Activated T-cell treated with anti-CD3 and anti-CD28 coated beads, Interleukin-2, amount 50 U/mL, for 1 hour (primary cell): ENCODE measurements around the gene CFAP61.
"Not testable (repeated sequence)": the region's sequence is repeated elsewhere in the genome, so short reads cannot be mapped to it uniquely, and the experiment has no call there.

ENCODE experiments used
- DNase-seq: peaks from one replicate; pipeline ENCODE4 v3.0.0-alpha.2; 2020

The CFAP61 gene

DNA sequence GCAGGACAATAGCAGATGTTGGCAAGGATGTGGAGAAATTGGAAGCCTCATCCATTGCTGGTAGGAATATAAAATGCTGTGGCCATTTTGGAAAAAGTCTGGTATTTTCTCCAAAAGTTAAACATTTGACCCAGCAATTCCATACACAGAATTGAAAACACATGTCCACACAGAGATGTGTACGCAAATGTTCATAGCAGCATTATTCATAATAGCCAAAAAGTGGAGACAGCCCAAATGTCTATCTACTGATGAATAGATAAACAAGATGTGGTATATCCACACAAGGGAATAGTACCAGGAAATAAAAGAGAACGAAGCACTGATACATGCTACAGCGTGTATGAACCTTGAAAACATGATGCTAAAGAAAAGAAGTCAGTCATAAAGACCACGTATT, 40.5 kb downstream of the CFAP61 start:
- DNase-seq, result no peak

DNA sequence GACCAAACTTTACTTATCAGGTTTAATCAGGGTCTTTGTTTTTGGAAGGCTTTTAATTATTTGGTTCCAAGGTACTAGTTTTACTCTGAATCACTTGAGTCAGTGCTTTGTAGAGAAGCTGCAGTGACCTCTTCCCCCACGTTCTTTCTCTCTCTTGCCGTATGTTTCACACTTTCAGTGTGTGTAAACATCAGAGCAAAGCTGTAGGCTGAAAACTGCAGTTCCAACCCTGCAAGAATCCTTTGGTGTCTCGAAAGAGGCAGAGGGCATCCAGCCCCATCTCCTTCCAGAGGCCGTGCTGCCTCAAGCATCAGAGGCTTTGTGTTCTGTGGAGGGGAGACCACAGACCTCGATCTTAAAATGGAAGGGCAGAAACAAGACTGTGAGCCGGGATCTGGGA, 42.1 kb downstream of the CFAP61 start:
- no peak for DNase-seq

DNA sequence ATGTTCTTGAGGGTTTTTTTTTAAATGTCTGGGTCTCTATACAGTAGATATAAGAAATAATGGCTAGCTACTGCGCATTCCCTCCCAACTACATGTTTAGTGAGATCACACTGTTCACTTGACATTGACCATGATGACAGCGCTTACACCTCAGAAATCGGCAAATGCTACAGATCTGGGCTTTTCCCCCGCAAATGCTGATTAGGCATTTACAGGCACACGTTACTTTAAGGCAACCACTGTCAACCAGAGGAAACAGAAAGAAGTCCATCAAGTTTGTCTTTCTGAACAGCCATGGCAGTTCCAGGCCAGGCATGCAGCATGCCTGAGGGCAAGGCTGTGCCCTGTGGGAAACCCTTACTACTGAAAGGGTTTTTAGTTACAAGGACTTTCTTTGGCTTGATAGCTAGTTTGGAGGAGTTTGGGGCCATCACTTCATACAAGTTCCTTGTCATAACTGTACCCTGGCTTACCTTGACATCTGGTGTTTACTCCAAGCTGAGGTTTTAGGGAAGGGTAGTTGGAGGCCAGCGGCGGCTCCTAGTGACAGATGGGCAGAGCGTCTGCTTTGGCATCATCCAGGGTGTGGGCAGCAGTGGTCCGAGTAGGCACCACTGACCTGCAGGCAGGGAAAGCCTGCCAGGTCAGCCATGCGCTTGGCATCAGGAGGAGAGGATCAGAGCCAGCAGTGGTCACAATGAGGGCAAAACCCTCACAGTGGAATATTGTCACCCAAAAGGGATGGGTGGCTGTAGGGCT, 43.0 kb downstream of the CFAP61 start:
- no peak for DNase-seq

DNA sequence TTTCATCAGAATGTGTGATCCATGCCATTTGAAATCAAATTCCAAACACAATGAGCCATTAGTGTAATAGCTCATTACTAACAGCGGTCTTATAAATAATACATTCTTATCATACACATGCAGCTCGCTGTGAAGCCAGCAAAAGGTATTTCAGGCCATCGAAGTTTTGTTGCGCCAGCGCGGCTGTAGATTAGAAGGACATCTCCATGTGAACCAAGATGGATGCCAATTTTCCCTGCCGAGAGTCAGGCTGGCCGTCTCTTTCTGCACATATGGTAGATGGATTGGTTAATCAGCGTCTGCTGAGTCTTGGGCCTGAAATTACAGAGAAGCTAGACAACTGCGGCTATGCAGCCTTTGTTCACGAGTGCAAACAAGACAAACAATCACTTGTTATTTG, 44.1 kb downstream of the CFAP61 start:
- DNase-seq, result no peak

DNA sequence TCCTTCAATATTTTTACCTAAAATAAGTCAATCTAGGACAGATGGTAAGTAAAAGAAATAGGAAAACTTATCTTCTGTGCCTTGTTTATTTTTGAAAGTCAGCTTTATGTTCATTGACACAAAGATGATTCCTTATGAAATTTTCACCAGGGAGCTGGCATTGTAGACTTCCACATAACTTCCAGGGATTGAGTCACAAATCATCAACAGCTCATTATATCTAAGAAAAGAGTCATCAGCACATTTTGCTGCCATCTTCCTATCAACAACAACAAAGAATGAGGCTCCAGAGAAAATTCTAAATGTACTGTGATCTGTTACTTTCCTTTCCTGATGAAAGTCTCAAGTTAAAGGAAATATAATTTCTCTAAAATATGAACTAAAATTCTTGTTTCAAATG, 48.5 kb downstream of the CFAP61 start:
- no peak for DNase-seq

DNA sequence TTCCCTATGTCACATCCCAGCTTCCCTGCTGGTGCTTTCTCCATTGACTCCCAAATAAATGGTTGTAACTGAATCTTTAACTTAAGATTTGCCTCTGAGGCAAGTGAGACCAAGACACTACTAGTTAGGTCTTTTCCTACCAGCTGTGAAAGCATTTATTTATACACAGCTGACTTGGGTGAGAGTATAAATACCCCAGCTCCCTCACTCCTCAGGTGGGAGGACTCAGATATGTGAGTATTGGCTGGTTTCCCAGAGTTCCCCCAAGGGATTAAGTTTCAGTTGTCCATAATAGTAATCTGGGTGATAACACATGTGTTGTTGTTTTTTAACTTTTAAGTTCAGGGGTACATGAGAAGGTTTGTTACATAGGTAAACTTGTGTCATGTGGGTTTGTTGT, 49.8 kb downstream of the CFAP61 start:
- no peak for DNase-seq

DNA sequence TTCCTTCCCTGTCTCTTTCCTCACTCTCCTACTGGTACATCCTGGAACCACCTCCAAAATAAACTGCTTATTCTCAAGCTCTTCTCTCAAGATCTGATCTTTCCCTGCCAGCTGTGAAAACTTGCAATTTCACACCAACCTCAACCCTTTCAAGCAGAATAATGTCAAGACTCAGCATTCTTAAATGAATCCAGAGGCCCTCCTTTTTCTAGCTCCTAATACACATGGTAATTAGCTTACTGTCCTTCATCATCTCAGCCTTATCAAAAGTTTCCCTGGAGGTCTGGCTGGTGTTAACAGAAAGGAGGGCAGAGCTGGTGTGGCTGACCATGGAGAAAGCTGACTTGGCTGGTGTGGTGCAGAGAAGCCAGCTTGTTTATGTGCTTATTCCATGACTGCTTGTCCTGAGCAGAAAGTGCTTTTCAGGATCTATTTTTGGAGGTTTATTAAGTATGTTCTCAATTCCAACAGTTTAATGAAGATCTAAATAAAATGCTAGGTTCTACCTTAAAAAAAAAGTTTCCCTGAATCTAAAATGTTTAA, 50.5 kb downstream of the CFAP61 start:
- DNase-seq, result no peak

DNA sequence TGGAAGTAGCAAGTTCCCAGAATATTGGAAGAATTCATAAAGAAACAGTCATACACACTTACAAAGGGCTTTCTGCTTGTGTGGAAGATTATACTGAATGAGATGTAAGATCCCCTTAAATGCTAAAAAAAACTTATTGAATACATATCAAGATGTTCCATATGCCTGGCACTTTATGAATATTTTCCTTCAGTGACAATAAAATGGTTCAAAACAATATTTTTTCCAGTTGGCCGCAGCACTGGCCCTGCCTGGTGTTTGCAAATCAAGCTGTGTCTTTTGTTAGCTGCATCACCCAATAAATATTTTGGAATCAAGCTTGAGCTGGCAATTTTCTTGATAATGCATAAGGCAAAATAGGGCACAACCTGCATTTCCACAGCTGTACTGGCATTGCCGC, 51.2 kb downstream of the CFAP61 start:
- no peak for DNase-seq

DNA sequence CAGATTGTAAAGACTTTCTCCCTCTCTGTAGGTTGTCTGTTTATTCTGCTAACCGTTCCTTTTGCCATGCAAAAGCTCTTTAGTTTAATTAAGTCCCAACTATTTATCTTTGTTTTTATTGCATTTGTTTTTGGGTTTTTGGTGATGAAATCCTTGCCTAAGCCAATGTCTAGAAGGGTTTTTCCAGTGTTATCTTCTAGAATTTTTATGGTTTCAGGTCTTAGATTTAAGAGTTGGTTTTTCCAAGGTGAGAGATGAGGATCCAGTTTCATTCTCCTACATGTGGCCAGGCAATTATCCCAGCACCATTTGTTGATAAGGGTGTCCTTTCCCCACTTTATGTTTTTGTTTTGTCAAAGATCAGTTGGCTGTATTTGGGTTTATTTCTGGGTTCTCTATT, 70.9 kb downstream of the CFAP61 start:
- not testable (repeated sequence) for DNase-seq

DNA sequence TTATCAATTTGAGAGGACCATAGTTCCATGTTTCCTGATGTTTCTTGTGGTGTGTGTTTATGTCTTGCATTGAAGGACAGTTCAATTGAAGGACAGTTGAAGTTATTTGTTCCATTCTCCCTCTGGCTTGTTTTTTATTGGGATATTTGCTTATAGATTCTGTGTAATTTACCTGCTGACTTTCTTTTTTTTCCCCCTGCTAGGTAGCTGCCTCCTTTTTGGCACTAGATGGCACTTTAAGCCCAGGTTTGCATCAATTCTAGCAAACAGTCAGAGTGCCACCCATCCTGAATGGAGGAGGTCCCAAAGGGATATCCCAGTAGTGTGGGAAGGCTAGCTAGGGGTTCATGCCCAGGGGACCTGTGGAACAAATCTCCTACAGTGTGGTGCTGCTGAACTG, 78.1 kb downstream of the CFAP61 start:
- DNase-seq, result no peak

DNA sequence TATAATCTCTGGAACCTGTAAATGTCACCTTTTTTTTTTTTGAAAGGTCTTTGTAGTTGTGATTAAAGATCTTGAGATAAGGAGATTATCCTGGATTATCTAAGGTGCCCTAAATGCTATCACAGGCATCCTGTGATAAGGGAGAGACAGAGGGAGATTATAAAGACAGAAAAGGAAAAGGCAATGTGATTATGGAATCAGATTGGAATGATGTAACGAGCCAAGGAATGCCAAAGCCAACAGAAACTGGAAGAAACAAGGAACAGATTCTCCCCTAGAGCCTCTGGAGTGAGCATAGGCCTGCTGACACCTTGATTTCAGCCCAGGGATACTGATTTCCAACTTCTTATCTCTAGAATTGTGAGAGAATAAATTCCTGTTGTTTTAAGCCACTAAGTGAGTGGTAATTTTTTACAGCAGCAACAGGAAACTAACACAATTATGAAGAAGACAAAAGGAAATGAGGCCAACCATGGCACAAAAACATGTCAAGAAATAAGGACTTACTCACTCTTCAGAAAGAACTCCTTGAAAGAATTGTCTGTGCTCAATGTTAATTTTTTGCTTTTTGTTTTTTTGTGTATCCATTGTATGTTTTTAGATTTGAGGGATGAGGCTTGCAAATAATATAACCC, 82.7 kb downstream of the CFAP61 start:
- DNase-seq, result no peak

DNA sequence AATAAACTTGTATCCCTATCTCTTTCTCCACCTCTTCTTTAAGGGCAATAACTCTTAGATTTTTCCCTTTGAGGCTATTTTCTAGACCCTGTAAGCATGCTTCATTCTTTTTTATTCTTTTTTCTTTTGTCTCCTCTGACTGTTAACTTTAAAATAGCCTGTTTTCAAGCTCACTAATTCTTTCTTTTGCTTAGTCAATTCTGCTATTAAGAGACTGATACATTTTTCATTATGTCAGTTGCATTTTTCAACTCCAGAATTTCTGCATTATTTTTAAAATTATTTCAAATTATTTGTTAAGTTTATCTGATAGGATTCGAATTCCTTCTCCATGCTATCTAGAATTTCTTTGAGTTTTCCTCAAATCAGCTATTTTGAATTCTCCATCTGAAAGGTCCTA, 84.0 kb downstream of the CFAP61 start:
- DNase-seq, result no peak

DNA sequence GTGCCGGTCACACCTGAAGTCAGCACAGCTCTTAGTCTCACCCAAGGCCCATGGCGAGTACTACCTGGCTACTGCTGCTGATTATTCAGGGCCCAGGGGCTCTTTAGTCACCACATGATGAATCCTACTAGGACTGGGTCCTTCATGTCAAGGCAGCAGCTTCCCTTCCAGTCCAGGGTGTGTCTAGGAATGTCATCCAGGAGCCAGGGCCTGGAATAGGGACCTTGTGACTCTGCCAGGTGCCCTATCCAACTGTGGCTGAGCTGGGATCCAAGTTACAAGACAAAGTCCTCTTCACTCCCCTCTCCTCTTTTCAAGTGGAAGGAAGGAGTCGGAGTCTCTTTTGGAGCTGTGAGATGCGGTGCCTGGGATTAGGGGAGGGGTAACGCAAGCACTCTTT, 85.5 kb downstream of the CFAP61 start:
- DNase-seq, result no peak

DNA sequence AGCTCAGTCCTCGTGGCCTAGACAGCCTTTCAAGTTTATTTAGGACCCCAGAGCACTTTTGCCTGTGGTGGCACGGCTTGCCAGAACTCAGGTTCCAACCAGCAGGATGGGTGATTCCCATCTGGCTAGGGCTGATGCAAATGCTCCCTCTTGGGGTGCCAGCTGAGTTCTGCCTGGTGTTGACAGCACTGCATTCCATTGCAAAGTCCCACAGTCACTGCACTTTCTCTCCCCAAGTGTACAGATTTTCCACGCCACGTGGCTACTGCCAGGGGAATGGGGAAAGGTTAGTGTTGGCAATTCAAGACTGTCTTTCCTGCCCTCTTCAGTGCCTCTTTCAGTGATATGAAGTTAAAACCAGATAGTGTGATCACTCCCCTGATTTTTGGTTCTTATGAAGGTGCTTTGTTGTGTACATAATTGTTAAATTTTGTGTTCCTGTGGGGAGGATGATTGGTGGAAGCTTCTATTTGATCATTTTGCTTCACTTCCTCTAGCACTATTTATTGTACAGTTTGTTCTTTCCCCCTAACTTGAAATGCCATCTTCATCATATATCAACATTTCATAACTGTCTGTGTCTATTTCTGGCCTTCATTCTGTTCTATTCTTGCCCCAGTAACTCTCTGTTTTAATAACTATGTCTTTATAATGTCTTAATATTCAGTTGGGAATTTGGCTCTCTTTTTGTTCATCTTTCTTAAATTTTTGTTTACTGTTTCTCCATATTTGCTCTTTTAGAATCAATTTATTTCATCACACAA, 86.2 kb downstream of the CFAP61 start:
- no peak for DNase-seq

DNA sequence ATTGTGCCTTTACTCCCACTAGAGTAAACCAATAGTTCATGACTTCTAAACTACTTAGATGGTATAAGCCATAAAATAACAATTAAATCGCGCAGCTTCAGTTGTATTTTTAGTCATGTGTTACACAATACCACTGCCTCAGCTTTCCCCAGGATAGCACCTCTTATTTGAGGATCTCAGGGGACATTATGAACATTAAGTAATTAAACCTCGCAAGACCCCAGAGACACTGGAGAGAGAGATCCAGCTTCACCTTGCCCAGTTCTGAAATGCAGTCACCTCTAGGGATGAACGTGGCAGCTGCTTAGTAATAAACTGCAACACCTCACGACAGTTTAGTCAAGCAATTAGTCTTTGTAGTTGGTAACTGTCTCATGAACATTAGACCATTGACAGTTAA, 87.1 kb downstream of the CFAP61 start:
- no peak for DNase-seq

DNA sequence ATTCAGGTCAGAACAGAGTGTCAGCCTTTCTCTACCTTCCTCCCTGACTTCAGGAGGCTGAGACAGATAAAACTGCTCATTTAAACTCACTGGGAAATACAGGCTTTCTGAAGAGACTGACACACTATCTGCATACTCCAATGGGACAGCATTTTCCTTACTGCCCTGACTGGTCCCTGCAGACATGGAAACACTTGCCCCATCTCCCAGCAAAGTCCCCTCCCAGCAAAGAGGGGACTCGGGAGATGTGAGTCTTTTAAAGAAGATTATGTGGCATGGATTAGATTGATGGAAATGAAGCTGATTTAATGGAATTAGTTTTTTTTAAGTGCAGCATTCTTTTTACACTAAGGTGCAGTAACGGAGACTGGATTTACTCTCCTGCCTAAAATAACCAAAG, 90.8 kb downstream of the CFAP61 start:
- DNase-seq, result no peak

DNA sequence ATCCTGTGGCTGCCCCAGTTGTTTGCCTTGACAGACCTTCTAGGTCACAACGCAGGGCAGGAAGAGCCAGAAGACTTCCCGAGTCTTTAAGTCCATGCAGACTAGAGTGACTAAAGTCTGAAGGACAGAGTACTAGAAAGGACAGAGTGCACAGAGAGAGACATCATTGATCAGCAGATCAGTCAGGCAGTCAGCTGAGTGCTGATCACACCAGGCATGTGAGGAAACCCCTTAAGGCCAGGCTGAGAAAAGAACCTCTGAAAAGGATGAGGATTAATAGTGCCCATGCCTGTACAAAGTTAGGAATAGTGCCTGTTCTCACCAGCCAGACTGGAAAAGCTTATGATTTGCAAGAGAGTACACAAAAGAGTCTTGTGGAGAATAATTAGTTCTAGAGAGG, 91.3 kb downstream of the CFAP61 start:
- DNase-seq, result no peak

DNA sequence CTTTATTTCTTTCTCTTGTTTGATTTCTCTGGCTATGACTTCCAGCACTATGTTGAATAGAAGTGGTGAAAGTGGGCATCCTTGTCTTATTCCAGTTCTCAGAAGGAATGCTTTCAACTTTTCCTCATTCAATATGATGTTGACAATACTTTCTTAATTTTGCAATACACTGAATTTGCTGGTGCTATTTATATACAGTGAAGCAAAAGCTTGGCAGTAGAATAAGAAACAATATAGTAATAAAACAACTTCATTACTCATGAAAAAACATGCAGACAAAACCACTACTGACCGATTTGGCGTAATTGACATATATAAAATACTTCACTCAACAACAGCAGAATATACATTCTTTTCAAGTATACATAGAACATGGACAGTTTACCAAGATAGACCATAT, 96.4 kb downstream of the CFAP61 start:
- no peak for DNase-seq

DNA sequence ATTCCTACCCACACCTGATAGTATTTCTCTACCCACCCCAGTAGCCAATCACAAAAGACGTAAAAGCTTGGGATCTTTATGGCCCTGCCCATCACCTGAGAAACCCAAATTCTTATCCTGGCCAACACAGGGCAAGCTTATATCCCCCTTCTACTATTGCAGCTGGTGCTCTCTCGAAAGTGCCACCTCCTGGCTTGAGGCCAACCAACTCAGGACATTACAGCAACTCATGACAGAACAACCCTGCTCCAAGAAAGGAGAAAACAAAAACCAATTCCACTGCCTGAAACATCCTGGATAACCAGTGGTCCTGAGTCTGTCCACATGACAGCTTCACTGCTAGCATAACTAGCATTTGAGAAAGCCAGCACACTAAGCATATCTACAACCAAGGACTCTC, 97.9 kb downstream of the CFAP61 start:
- no peak for DNase-seq

DNA sequence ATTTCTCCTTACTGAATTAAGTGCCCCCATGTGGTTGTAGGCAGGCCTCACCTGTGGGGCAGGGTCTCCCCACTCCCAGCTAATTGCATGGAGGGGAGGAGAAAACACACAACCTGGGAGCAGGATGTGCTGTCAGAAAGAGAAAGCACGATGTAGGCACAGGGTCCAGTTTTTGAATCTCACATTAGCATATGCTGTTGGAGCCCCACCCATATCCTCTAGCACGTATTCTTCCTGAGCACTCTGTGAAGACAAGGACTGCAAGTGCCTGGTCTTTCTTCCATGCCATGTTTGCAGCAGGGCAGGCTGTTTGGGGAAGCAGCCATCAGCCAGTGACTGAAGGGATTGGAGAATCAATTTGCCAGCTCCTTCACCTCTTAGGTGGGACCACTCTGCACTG, 108.2 kb downstream of the CFAP61 start:
- no peak for DNase-seq

DNA sequence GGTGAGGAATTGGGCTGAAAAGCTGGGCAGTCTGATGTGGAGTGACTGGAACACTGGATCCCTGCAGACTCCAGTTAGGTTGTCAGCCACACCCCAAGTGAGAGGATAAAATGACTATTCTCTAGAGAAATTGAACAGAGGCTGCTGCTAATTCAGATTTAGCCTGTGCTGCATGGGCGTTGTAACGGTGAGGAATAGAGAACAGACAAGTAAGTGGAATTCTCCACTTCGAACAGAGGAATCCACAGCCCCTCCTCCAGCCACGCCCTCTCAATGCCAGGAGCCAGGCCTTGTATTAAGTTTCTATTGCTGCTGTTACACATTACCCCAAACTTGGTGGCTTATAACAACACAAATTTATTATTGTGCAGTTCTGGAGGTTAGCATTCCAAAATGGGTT, 109.3 kb downstream of the CFAP61 start:
- no peak for DNase-seq

DNA sequence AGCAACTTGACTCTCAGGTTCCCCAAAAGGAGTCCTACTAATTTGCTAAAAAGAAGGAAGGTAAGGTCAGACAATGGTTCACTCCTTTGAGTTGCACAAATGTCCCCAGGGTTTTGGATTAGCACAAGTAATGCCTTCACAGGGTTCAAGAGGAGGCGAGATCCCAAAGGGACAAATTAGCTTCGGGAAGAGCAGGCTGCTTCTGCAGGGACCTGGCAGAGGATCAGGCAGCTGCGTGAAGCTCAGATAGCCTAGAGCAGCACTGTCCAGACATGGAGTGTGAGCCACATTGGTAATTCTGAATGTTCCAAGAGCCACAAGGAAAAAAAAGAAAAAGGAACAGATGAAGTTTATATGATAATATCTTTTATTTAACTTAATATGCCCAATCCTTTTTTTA, 115.4 kb downstream of the CFAP61 start:
- DNase-seq, result no peak

DNA sequence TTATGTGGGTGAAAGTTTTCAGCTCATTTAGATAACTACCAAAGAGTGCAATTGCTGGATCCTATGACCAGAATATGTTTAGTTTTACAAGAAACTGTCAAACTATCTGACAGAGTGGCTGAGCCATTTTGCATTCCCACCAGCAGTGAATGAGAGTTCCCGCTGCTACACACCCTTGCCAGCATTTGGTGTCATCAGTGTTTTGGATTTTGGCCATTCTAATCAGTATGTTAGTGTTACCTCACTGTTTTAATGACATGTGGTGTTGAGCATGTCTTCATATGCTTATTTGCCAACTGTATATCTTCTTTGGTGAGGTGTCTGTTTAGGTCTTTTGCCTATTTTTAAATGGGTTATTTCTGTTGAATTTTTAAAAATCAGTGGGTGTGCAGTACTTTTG, 120.9 kb downstream of the CFAP61 start:
- no peak for DNase-seq
